PC-3 (cell line): ENCODE results near the gene SPATA46.

ENCODE experiments used
- CTCF ChIP-seq: fragments of 300-600 bp; sonication (generic); conservative IDR thresholded peaks from 2 replicates; pipeline ENCODE4 v1.5.1; 2017; ENCODE audit warnings: antibody characterized with exemption, low read depth, mild to moderate bottlenecking, low read length
- EZH2 ChIP-seq: fragments of 300-600 bp; sonication (generic); IDR thresholded peaks from one replicate; pipeline ENCODE4 v1.6.1; 2017; ENCODE audit warnings: antibody characterized with exemption, mild to moderate bottlenecking, low read length; ENCODE audit not compliant: unreplicated experiment
- EZH2phosphoT487 ChIP-seq: fragments of 300-600 bp; sonication (generic); IDR thresholded peaks from 2 replicates; pipeline ENCODE4 v1.6.1; 2018; ENCODE audit warnings: mild to moderate bottlenecking, antibody characterized with exemption, low read length, borderline replicate concordance

GRCh38 chr1:162371611-162372010, 5.0 kb downstream of the SPATA46 start:
- no peak for TF ChIP-seq CTCF
- no peak for TF ChIP-seq EZH2
- no peak for TF ChIP-seq EZH2phosphoT487
